Purkinje cell (primary cell): ENCODE data around the gene KCNH1. TPM values are rescaled to one million over a fixed set of nuclear protein-coding genes. Genes with fewer than 3 reads are reported as not detected.

Experiments used
- polyA plus RNA-seq: library from polyadenylated mRNA; unstranded; fragments of >200 nt; fragmentation: Nextera tagmentation; gene quantifications from 2 replicates; pipeline ENCODE4 v1.2.1, GENCODE V29; 2014

The KCNH1 gene, protein sequence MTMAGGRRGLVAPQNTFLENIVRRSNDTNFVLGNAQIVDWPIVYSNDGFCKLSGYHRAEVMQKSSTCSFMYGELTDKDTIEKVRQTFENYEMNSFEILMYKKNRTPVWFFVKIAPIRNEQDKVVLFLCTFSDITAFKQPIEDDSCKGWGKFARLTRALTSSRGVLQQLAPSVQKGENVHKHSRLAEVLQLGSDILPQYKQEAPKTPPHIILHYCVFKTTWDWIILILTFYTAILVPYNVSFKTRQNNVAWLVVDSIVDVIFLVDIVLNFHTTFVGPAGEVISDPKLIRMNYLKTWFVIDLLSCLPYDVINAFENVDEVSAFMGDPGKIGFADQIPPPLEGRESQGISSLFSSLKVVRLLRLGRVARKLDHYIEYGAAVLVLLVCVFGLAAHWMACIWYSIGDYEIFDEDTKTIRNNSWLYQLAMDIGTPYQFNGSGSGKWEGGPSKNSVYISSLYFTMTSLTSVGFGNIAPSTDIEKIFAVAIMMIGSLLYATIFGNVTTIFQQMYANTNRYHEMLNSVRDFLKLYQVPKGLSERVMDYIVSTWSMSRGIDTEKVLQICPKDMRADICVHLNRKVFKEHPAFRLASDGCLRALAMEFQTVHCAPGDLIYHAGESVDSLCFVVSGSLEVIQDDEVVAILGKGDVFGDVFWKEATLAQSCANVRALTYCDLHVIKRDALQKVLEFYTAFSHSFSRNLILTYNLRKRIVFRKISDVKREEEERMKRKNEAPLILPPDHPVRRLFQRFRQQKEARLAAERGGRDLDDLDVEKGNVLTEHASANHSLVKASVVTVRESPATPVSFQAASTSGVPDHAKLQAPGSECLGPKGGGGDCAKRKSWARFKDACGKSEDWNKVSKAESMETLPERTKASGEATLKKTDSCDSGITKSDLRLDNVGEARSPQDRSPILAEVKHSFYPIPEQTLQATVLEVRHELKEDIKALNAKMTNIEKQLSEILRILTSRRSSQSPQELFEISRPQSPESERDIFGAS
- polyA plus RNA-seq: 1.2 and 4.6 TPM in 2 replicates

DNA sequence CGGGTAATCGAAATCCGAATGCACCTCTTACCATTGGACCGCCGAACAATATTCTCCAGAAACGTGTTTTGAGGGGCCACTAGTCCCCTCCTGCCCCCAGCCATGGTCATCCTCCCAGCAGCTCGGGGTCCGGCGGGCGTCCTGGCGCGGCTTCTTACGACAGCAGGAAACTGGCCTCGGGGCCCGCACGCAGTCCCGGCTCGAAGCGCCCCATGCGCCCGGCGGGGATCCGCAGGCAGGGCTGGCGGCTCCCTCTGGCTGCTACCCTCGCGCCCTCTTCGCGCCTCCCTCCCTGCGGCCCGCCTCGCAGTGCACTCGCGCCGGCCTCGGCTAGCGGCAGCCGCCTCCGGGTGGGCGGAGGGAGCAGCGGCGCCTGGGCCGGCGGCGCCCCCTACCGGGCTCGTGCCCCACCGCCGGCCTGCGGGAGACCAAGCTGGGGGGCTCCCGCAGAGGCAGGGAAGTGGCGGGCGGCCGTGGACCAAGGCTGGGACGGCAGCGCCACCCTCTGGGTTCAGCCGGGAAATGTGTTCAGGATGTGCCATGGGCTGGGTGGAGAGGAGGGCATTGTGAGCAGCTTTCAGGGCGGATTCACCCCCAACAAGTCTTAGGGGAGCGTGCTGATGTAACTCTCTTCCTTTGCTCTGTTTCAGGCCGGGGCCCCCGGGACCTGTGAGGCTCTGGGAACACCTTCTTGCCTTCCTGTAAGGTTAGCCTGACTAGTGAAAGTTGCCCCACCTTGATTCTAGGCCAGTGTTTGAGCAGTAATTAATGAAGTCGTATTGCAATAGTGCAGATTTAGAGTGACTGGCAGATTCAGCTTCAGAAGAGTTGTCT lies at the start of gene KCNH1:
Gene KCNH1 (minus strand): TSS at position 313 of the 834 bp plus-strand sequence. CDS start 203 bp downstream, at position 110.

Other genes starting within 250 kb of the KCNH1 start
- gene RCOR3, start 125.2 kb upstream of the KCNH1 start, polyA plus RNA-seq: 15.6 and 18.5 TPM in 2 replicates
- 26.2 and 27.7 TPM in 2 replicates for gene TRAF5, start 192.7 kb upstream of the KCNH1 start, polyA plus RNA-seq